Tibial artery (tissue), 4 donors: Measurements from ENCODE around the gene LRCH1.
A peak's percentile ranks its signal among the peaks of the same experiment; 100 is the strongest.

Experiments
- DNase-seq, 2 donors: peaks; one replicate each; pipeline ENCODE4 v3.0.0-alpha.2; 2019
- H3K27ac ChIP-seq, 2 donors: fragments of 200-600 bp; sonication (generic) in 1 of 2; 1 replicate in 1 of 2; 2 replicates in 1 of 2; pipeline ENCODE4 v1.5.1; 2018 to 2019; ENCODE audit warnings: mild to moderate bottlenecking in 1 of 2
- H3K27me3 ChIP-seq, 2 donors: fragments of 200-600 bp; sonication (generic) in 1 of 2; one replicate each; pipeline versions ENCODE4 v1.5.1 to v1.6.0; 2016 to 2019
- H3K36me3 ChIP-seq, 3 donors: fragments of 200-600 bp; sonication (generic) in 2 of 3; one replicate each; pipeline ENCODE4 v1.5.1; 2016 to 2019; ENCODE audit warnings: mild to moderate bottlenecking in 2 of 3
- H3K4me1 ChIP-seq, 4 donors: fragments of 200-600 bp; sonication (generic) in 2 of 4; 1 replicate in 3 of 4; 2 replicates in 1 of 4; pipeline ENCODE4 v1.5.1; 2016 to 2019
- H3K4me3 ChIP-seq, 2 donors: fragments of 200-600 bp; sonication (generic) in 1 of 2; 1 replicate in 1 of 2; 2 replicates in 1 of 2; pipeline ENCODE4 v1.5.1; 2018 to 2019; ENCODE audit warnings: mild to moderate bottlenecking in 2 of 2
- H3K9me3 ChIP-seq, 3 donors: fragments of 200-600 bp; sonication (generic) in 1 of 3; one replicate each; pipeline ENCODE4 v1.5.1; 2016 to 2019
- CTCF ChIP-seq, 2 experiments: fragments of 200-600 bp in 1 of 2; fragments of 450-650 bp in 1 of 2; IDR thresholded peaks; one replicate each; pipeline ENCODE4 v1.5.1; 2017 to 2019; ENCODE audit warnings: antibody characterized with exemption in 2 of 2, mild to moderate bottlenecking in 1 of 2, moderate library complexity in 1 of 2
- intact Hi-C: fragments of 100-400 bp; cut with DNase I; formaldehyde crosslinking; loops from one replicate; pipeline ENCODE4 v1.15.0; 2023; ENCODE audit warnings: low total_unique reads

The LRCH1 gene

GRCh38 chr13:46664195-46664594, 111.2 kb downstream of the LRCH1 start:
- no peak overlapping the region for H3K4me3 ChIP-seq
- no peak for DNase-seq
- H3K9me3 ChIP-seq, result no peaks in the 10 kb centered on the region
- H3K4me1 ChIP-seq, result peaks cover 0 to 71% (median 44%) of the 10 kb centered on the region in 4 donors
- no peaks in the 10 kb centered on the region for H3K36me3 ChIP-seq
- intact Hi-C loops, result no loop called here
- TF ChIP-seq CTCF (IDR thresholded peaks at IDR 0.05), result no peak
- H3K27me3 ChIP-seq, result no peaks in the 10 kb centered on the region
- no peak overlapping the region for H3K27ac ChIP-seq

GRCh38 chr13:46665248-46665632, 112.3 kb downstream of the LRCH1 start:
- no peaks in the 10 kb centered on the region for H3K27me3 ChIP-seq
- peaks cover 0 to 60% (median 40%) of the 10 kb centered on the region in 4 donors for H3K4me1 ChIP-seq
- H3K27ac ChIP-seq, result peak overlapping the region; percentile 48 to 63
- no peak overlapping the region for H3K4me3 ChIP-seq
- DNase-seq, result no peak
- no peak for TF ChIP-seq CTCF (IDR thresholded peaks at IDR 0.05)
- intact Hi-C loops, result no loop called here
- no peaks in the 10 kb centered on the region for H3K9me3 ChIP-seq
- H3K36me3 ChIP-seq, result peaks cover 0 to 2% (median 0%) of the 10 kb centered on the region in 3 donors

- Histone ChIP-seq H3K36me3 (peaks cover 0 to 8% (median 0%) of the 10 kb centered on the region in 3 donors), H3K4me3 (no peak overlapping the region), H3K27me3 (no peaks in the 10 kb centered on the region), H3K9me3 (no peaks in the 10 kb centered on the region), H3K4me1 (peaks cover 0 to 58% (median 40%) of the 10 kb centered on the region in 4 donors), H3K27ac (peak overlapping the region; percentile 48 to 63)
- TF ChIP-seq CTCF (IDR thresholded peaks at IDR 0.05), result no peak
- intact Hi-C loops, result no loop called here
- no peak for DNase-seq
Measured at GRCh38 chr13:46665633-46666482, 112.9 kb downstream of the LRCH1 start.

GRCh38 chr13:46666727-46667456, 113.9 kb downstream of the LRCH1 start:
- Histone ChIP-seq H3K9me3 (no peaks in the 10 kb centered on the region), H3K4me1 (peaks cover 0 to 58% (median 40%) of the 10 kb centered on the region in 4 donors), H3K36me3 (peaks cover 0 to 15% (median 0%) of the 10 kb centered on the region in 3 donors), H3K27me3 (no peaks in the 10 kb centered on the region), H3K27ac (peak overlapping the region; percentile 48 to 63), H3K4me3 (no peak overlapping the region)
- DNase-seq, result peak in 1 of 2 donors; percentile 82
- intact Hi-C loops, result no loop called here
- peak in 1 of 2 experiments; percentile 30 for TF ChIP-seq CTCF (IDR thresholded peaks at IDR 0.05)

GRCh38 chr13:46667687-46668281, 114.8 kb downstream of the LRCH1 start:
- no peak for DNase-seq
- Histone ChIP-seq H3K4me1 (peaks cover 0 to 57% (median 40%) of the 10 kb centered on the region in 4 donors), H3K4me3 (peak overlapping the region in 1 of 2 donors; percentile 13), H3K27ac (peak overlapping the region in 1 of 2 donors; percentile 48), H3K36me3 (peaks cover 0 to 22% (median 0%) of the 10 kb centered on the region in 3 donors), H3K27me3 (no peaks in the 10 kb centered on the region), H3K9me3 (no peaks in the 10 kb centered on the region)
- no peak for TF ChIP-seq CTCF (IDR thresholded peaks at IDR 0.05)
- intact Hi-C loops, result no loop called here
